Astrocyte (in vitro differentiated cells and primary cell): ENCODE results near the gene MMP24OS. TPM values are rescaled to one million over a fixed set of nuclear protein-coding genes. Genes with fewer than 3 reads are reported as not detected.
A peak's percentile ranks its signal among the peaks of the same experiment; 100 is the strongest.

Source experiments
- DNase-seq: peaks from one replicate; pipeline ENCODE4 v3.0.0-alpha.2; 2010; ENCODE audit warnings: low read depth
- FAIRE-seq: peaks from 2 replicates; lab custom pipeline; 2011; peaks lifted over from hg19 to GRCh38; lab: Jason Lieb, UNC
- H2AFZ ChIP-seq: 2 replicates; pipeline ENCODE4 v1.6.0; 2012; ENCODE audit warnings: low read depth, low read length, inconsistent platforms
- H3K27ac ChIP-seq: 2 replicates; pipeline ENCODE4 v1.5.1; 2011; ENCODE audit warnings: low read depth, low read length, inconsistent platforms
- H3K27me3 ChIP-seq: 2 replicates; pipeline ENCODE4 v1.6.0; 2011; ENCODE audit warnings: low read length, inconsistent platforms; ENCODE audit not compliant: insufficient read depth
- H3K36me3 ChIP-seq: 2 replicates; pipeline ENCODE4 v1.5.1; 2011; ENCODE audit warnings: low read length, inconsistent platforms; ENCODE audit not compliant: insufficient read depth
- H3K4me1 ChIP-seq: 2 replicates; pipeline ENCODE4 v1.5.1; 2011; ENCODE audit warnings: low read length, inconsistent platforms; ENCODE audit not compliant: insufficient read depth
- H3K4me2 ChIP-seq: 2 replicates; pipeline ENCODE4 v1.6.0; 2012; ENCODE audit warnings: low read length, inconsistent platforms
- H3K4me3 ChIP-seq: 2 replicates; pipeline ENCODE4 v1.5.1; 2011; ENCODE audit warnings: low read depth, mild to moderate bottlenecking, low read length, inconsistent platforms; ENCODE audit not compliant: insufficient read depth
- H3K79me2 ChIP-seq: 2 replicates; pipeline ENCODE4 v1.6.0; 2012; ENCODE audit warnings: mild to moderate bottlenecking, low read length, inconsistent platforms; ENCODE audit not compliant: insufficient read depth
- H3K9ac ChIP-seq: 2 replicates; pipeline ENCODE4 v1.6.0; 2012; ENCODE audit warnings: mild to moderate bottlenecking, low read length, inconsistent platforms
- H3K9me3 ChIP-seq: 2 replicates; pipeline ENCODE4 v1.5.1; 2012; ENCODE audit warnings: low read depth, mild to moderate bottlenecking, low read length, inconsistent platforms; ENCODE audit not compliant: insufficient read depth
- H4K20me1 ChIP-seq: 2 replicates; pipeline ENCODE4 v1.6.0; 2012; ENCODE audit warnings: low read length, inconsistent platforms; ENCODE audit not compliant: insufficient read depth
- H3K27ac Mint-ChIP-seq: one replicate; pipeline ENCODE4 v1.8.0; 2021; ENCODE audit warnings: mild to moderate bottlenecking, mixed read lengths; ENCODE audit not compliant: unreplicated experiment
- H3K27me3 Mint-ChIP-seq: one replicate; pipeline ENCODE4 v1.8.0; 2021; ENCODE audit warnings: low read depth, mixed read lengths; ENCODE audit not compliant: unreplicated experiment
- H3K36me3 Mint-ChIP-seq: one replicate; pipeline ENCODE4 v1.8.0; 2021; ENCODE audit warnings: low read depth, mixed read lengths; ENCODE audit not compliant: unreplicated experiment
- H3K4me1 Mint-ChIP-seq: one replicate; pipeline ENCODE4 v1.8.0; 2021; ENCODE audit warnings: low read depth, mixed read lengths; ENCODE audit not compliant: unreplicated experiment
- H3K4me3 Mint-ChIP-seq: one replicate; pipeline ENCODE4 v1.8.0; 2021; ENCODE audit warnings: mild to moderate bottlenecking, moderate library complexity, mixed read lengths; ENCODE audit not compliant: unreplicated experiment
- H3K9me3 Mint-ChIP-seq: one replicate; pipeline ENCODE4 v1.8.0; 2021; ENCODE audit warnings: mild to moderate bottlenecking, mixed read lengths; ENCODE audit not compliant: unreplicated experiment
- EZH2 ChIP-seq: IDR thresholded peaks from 2 replicates; pipeline ENCODE4 v1.6.1; 2012; ENCODE audit warnings: mild to moderate bottlenecking, low read length, inconsistent platforms; ENCODE audit not compliant: insufficient read depth
- total RNA-seq: library from RNA; stranded (reverse); gene quantifications from 2 replicates; pipeline ENCODE4 v1.2.1, GENCODE V29; 2021
- TF ChIP-seq, protein P1 (sequence below): IDR thresholded peaks from 2 replicates; pipeline ENCODE4 v1.5.1; 2011; ENCODE audit warnings: low read depth, mild to moderate bottlenecking, inconsistent platforms, low read length, moderate library complexity; ENCODE audit not compliant: insufficient read depth

The MMP24OS gene
- total RNA-seq, 1 donor from 2014 or later, result 86.5 TPM

- Histone ChIP-seq H3K9ac (no peak overlapping the region), H4K20me1 (no peaks in the 10 kb centered on the region), H3K79me2 (no peaks in the 10 kb centered on the region), H3K4me2 (no peak overlapping the region), H3K4me1 (no peaks in the 10 kb centered on the region), H3K4me3 (no peak overlapping the region), H3K9me3 (no peaks in the 10 kb centered on the region), H3K36me3 (no peaks in the 10 kb centered on the region), H2AFZ (no peak overlapping the region), H3K27ac (no peak overlapping the region), H3K27me3 (peaks cover 22% of the 10 kb centered on the region)
- Mint-ChIP-seq H3K36me3 (peaks cover 3% of the 10 kb centered on the region), H3K9me3 (peaks cover 2% of the 10 kb centered on the region), H3K27me3 (peaks cover 1% of the 10 kb centered on the region), H3K27ac (no peak overlapping the region), H3K4me3 (no peak overlapping the region), H3K4me1 (peaks cover 18% of the 10 kb centered on the region)
- no peak for DNase-seq
- TF ChIP-seq, protein P1, sequence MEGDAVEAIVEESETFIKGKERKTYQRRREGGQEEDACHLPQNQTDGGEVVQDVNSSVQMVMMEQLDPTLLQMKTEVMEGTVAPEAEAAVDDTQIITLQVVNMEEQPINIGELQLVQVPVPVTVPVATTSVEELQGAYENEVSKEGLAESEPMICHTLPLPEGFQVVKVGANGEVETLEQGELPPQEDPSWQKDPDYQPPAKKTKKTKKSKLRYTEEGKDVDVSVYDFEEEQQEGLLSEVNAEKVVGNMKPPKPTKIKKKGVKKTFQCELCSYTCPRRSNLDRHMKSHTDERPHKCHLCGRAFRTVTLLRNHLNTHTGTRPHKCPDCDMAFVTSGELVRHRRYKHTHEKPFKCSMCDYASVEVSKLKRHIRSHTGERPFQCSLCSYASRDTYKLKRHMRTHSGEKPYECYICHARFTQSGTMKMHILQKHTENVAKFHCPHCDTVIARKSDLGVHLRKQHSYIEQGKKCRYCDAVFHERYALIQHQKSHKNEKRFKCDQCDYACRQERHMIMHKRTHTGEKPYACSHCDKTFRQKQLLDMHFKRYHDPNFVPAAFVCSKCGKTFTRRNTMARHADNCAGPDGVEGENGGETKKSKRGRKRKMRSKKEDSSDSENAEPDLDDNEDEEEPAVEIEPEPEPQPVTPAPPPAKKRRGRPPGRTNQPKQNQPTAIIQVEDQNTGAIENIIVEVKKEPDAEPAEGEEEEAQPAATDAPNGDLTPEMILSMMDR, result no peak
- no peak for TF ChIP-seq EZH2
- FAIRE-seq, result no peak
These were observed 33.9 kb downstream of the MMP24OS start for GRCh38 chr20:35243986-35244385.

GRCh38 chr20:35243317-35243716, 34.6 kb downstream of the MMP24OS start:
- Mint-ChIP-seq H3K27ac (no peak overlapping the region), H3K4me1 (peaks cover 14% of the 10 kb centered on the region), H3K36me3 (peaks cover 3% of the 10 kb centered on the region), H3K9me3 (peaks cover 2% of the 10 kb centered on the region), H3K27me3 (peaks cover 5% of the 10 kb centered on the region), H3K4me3 (no peak overlapping the region)
- no peak overlapping the region for H3K9ac ChIP-seq
- DNase-seq, result no peak
- H3K4me3 ChIP-seq, result no peak overlapping the region
- H3K9me3 ChIP-seq, result no peaks in the 10 kb centered on the region
- peaks cover 22% of the 10 kb centered on the region for H3K27me3 ChIP-seq
- H3K4me1 ChIP-seq, result no peaks in the 10 kb centered on the region
- no peak overlapping the region for H3K27ac ChIP-seq
- TF ChIP-seq, protein P1, result no peak
- no peak for TF ChIP-seq EZH2
- H3K4me2 ChIP-seq, result no peak overlapping the region
- no peak for FAIRE-seq
- H3K79me2 ChIP-seq, result no peaks in the 10 kb centered on the region
- H3K36me3 ChIP-seq, result no peaks in the 10 kb centered on the region
- H4K20me1 ChIP-seq, result no peaks in the 10 kb centered on the region
- H2AFZ ChIP-seq, result no peak overlapping the region

- Histone ChIP-seq H3K27me3 (peaks cover 22% of the 10 kb centered on the region), H2AFZ (no peak overlapping the region), H3K27ac (no peak overlapping the region), H3K36me3 (no peaks in the 10 kb centered on the region), H3K9me3 (no peaks in the 10 kb centered on the region), H3K79me2 (no peaks in the 10 kb centered on the region), H3K4me2 (no peak overlapping the region), H3K9ac (no peak overlapping the region), H3K4me1 (no peaks in the 10 kb centered on the region), H3K4me3 (no peak overlapping the region), H4K20me1 (no peaks in the 10 kb centered on the region)
- peak overlapping the region; percentile 23 for H3K27ac Mint-ChIP-seq
- DNase-seq, result no peak
- peaks cover 14% of the 10 kb centered on the region for H3K4me1 Mint-ChIP-seq
- peaks cover 8% of the 10 kb centered on the region for H3K9me3 Mint-ChIP-seq
- no peak overlapping the region for H3K4me3 Mint-ChIP-seq
- no peak for FAIRE-seq
- no peaks in the 10 kb centered on the region for H3K36me3 Mint-ChIP-seq
- H3K27me3 Mint-ChIP-seq, result peaks cover 13% of the 10 kb centered on the region
- no peak for TF ChIP-seq EZH2
- TF ChIP-seq, protein P1, result no peak
These were observed 37.1 kb downstream of the MMP24OS start for GRCh38 chr20:35240811-35241293.
